Liver (tissue), 9 donors: Measurements from ENCODE around the gene ALX4. TPM values are rescaled to one million over a fixed set of nuclear protein-coding genes. Genes with fewer than 3 reads are reported as not detected.

Experiments used
- DNase-seq: peaks from one replicate; pipeline ENCODE4 v3.0.0-alpha.2; 2017; ENCODE audit warnings: low spot score
- H3K27ac ChIP-seq, 2 donors: one replicate each; pipeline ENCODE4 v1.7.0; 2013; ENCODE audit warnings: inconsistent platforms in 2 of 2, low read length in 2 of 2, control low read depth in 1 of 2, low read depth in 1 of 2, mild to moderate bottlenecking in 1 of 2
- H3K27me3 ChIP-seq, 4 donors: one replicate each; pipeline versions ENCODE4 v1.6.1 to v1.7.0; 2013; ENCODE audit warnings: low read length in 3 of 4, inconsistent platforms in 1 of 4, mild to moderate bottlenecking in 1 of 4, moderate library complexity in 1 of 4; ENCODE audit not compliant: control insufficient read depth in 4 of 4, insufficient read depth in 4 of 4
- H3K36me3 ChIP-seq, 4 donors: one replicate each; pipeline versions ENCODE4 v1.6.1 to v1.7.0; 2013; ENCODE audit warnings: low read length in 3 of 4, mild to moderate bottlenecking in 3 of 4, low read depth in 1 of 4, moderate library complexity in 1 of 4; ENCODE audit not compliant: control insufficient read depth in 4 of 4, insufficient read depth in 3 of 4
- H3K4me1 ChIP-seq, 4 donors: one replicate each; pipeline versions ENCODE4 v1.6.1 to v1.7.0; 2013; ENCODE audit warnings: low read length in 3 of 4, mild to moderate bottlenecking in 3 of 4, moderate library complexity in 1 of 4; ENCODE audit not compliant: control insufficient read depth in 4 of 4, insufficient read depth in 4 of 4
- H3K4me3 ChIP-seq, 3 donors: one replicate each; pipeline versions ENCODE4 v1.6.1 to v1.7.0; 2013; ENCODE audit warnings: low read length in 3 of 3, control low read depth in 1 of 3, low read depth in 1 of 3, mild to moderate bottlenecking in 1 of 3
- H3K9ac ChIP-seq, 2 donors: one replicate each; pipeline ENCODE4 v1.7.0; 2013; ENCODE audit warnings: low read length in 2 of 2, mild to moderate bottlenecking in 2 of 2, moderate library complexity in 2 of 2, control low read depth in 1 of 2, low read depth in 1 of 2
- H3K9me3 ChIP-seq, 4 donors: one replicate each; pipeline versions ENCODE4 v1.6.1 to v1.7.0; 2013; ENCODE audit warnings: low read length in 3 of 4; ENCODE audit not compliant: control insufficient read depth in 4 of 4
- ATF3 ChIP-seq: IDR thresholded peaks from 2 replicates; pipeline ENCODE4 v1.6.1; 2016; ENCODE audit warnings: antibody characterized with exemption
- CTCF ChIP-seq: fragments of 150-350 bp; IDR thresholded peaks from 2 replicates; pipeline ENCODE4 v1.5.1; 2017; ENCODE audit warnings: improper control_type of control experiment, low read depth, low read length; ENCODE audit not compliant: missing input control
- EGR1 ChIP-seq, 2 donors: IDR thresholded peaks; 2 replicates each; pipeline ENCODE4 v1.6.1; 2016 to 2018; ENCODE audit warnings: antibody characterized with exemption in 2 of 2, low read depth in 2 of 2
- FOXA1 ChIP-seq: IDR thresholded peaks from 2 replicates; pipeline ENCODE4 v1.6.1; 2016; ENCODE audit warnings: antibody characterized with exemption
- FOXA2 ChIP-seq: IDR thresholded peaks from 2 replicates; pipeline ENCODE4 v1.6.1; 2016; ENCODE audit warnings: antibody characterized with exemption
- GABPA ChIP-seq, 2 donors: IDR thresholded peaks in 1 of 2; conservative IDR thresholded peaks in 1 of 2; 2 replicates each; pipeline ENCODE4 v1.6.1; 2016; ENCODE audit warnings: antibody characterized with exemption in 2 of 2, mild to moderate bottlenecking in 1 of 2, moderate library complexity in 1 of 2
- HNF4A ChIP-seq, 2 donors: conservative IDR thresholded peaks; 2 replicates each; pipeline ENCODE4 v1.6.1; 2016; ENCODE audit warnings: antibody characterized with exemption in 2 of 2, mild to moderate bottlenecking in 2 of 2
- HNF4G ChIP-seq: IDR thresholded peaks from 2 replicates; pipeline ENCODE4 v1.6.1; 2016; ENCODE audit warnings: antibody characterized with exemption
- JUND ChIP-seq, 2 donors: IDR thresholded peaks; 2 replicates each; pipeline ENCODE4 v1.6.1; 2016; ENCODE audit warnings: antibody characterized with exemption in 2 of 2
- MAX ChIP-seq: IDR thresholded peaks from 2 replicates; pipeline ENCODE4 v1.6.1; 2016; ENCODE audit warnings: antibody characterized with exemption
- NR2F2 ChIP-seq: IDR thresholded peaks from 2 replicates; pipeline ENCODE4 v1.6.1; 2016; ENCODE audit warnings: antibody characterized with exemption
- RAD21 ChIP-seq, 2 donors: IDR thresholded peaks; 2 replicates each; pipeline ENCODE4 v1.6.1; 2016; ENCODE audit warnings: antibody characterized with exemption in 2 of 2, mild to moderate bottlenecking in 2 of 2
- REST ChIP-seq: IDR thresholded peaks from 2 replicates; pipeline ENCODE4 v1.6.1; 2016; ENCODE audit warnings: antibody characterized with exemption, mild to moderate bottlenecking
- RXRA ChIP-seq, 2 donors: IDR thresholded peaks; 2 replicates each; pipeline ENCODE4 v1.6.1; 2017 to 2018; ENCODE audit warnings: antibody characterized with exemption in 2 of 2, mild to moderate bottlenecking in 1 of 2
- SP1 ChIP-seq: IDR thresholded peaks from 2 replicates; pipeline ENCODE4 v1.6.1; 2018; ENCODE audit warnings: antibody characterized with exemption, mild to moderate bottlenecking
- TAF1 ChIP-seq: conservative IDR thresholded peaks from 2 replicates; pipeline ENCODE4 v1.6.1; 2016; ENCODE audit warnings: antibody characterized with exemption, mild to moderate bottlenecking
- YY1 ChIP-seq: IDR thresholded peaks from 2 replicates; pipeline ENCODE4 v1.6.1; 2016; ENCODE audit warnings: antibody characterized with exemption, mild to moderate bottlenecking
- ZBTB33 ChIP-seq: IDR thresholded peaks from 2 replicates; pipeline ENCODE4 v1.6.1; 2016; ENCODE audit warnings: antibody characterized with exemption
- WGBS: extraction: QIAGEN DNeasy Blood & Tissue Kit; methylation state at CpG from one replicate; pipeline ENCODE4 v1.1.7; 2013; 5-methylcytosine and 5-hydroxymethylcytosine counted together
- polyA plus RNA-seq, 2 donors: library from polyadenylated mRNA; stranded (reverse) in 1 of 2; unstranded in 1 of 2; fragments of 200-250 nt in 1 of 2; fragments of >200 nt in 1 of 2; fragmentation: Nextera tagmentation in 1 of 2; extraction: Ambion mirVana in 1 of 2; gene quantifications; one replicate each; pipeline versions ENCODE4 v1.2.1 to v1.2.3, GENCODE V29; 2013 to 2015
- total RNA-seq, 2 donors: library from RNA; depleted of rRNA; stranded (reverse); fragments of >200 nt; gene quantifications; one replicate each; pipeline ENCODE4 v1.2.3, GENCODE V29; 2014
- donor health status: healthy.
- donor health status: healthy.
- donor health status: healthy.
- donor health status: healthy.
- donor health status: healthy.

The ALX4 gene
- total and polyA plus RNA-seq, 4 donors = not detected

- Histone ChIP-seq H3K36me3 (no peaks in the 10 kb centered on the region), H3K4me3 (no peak overlapping the region), H3K27ac (no peak overlapping the region), H3K27me3 (peaks cover 9 to 48% (median 28%) of the 10 kb centered on the region in 4 donors), H3K9ac (no peak overlapping the region), H3K9me3 (no peaks in the 10 kb centered on the region), H3K4me1 (peaks cover 8 to 25% (median 14%) of the 10 kb centered on the region in 4 donors)
- TF ChIP-seq TAF1 (no peak), RAD21 (IDR thresholded peaks at IDR 0.05) (no peak), HNF4A (conservative IDR thresholded peaks at IDR 0.05) (no peak), HNF4G (no peak), RXRA (IDR thresholded peaks at IDR 0.05) (no peak), FOXA2 (no peak), REST (no peak), ZBTB33 (no peak), SP1 (no peak), CTCF (no peak), ATF3 (no peak), EGR1 (IDR thresholded peaks at IDR 0.05; ENCODE audit: low read depth in 2 of 2) (no peak), MAX (no peak), JUND (IDR thresholded peaks at IDR 0.05) (no peak), GABPA (IDR thresholded peaks at IDR 0.05 in 1 of 2, conservative IDR thresholded peaks at IDR 0.05 in 1 of 2) (no peak), FOXA1 (no peak), YY1 (no peak), NR2F2 (no peak)
- 17% methylated on average over 2 of the region's 2 CpGs for WGBS
- no peak for DNase-seq
These were observed 4.8 kb upstream of the ALX4 start for GRCh38 chr11:44314733-44315132.
